ENCODE results near the gene CHST1.

- TF ChIP-seq CTCF (conservative IDR thresholded peaks at IDR 0.05; ENCODE audit: low read depth in 2 of 2) (no peak), REST (IDR thresholded peaks at IDR 0.05; ENCODE audit: unreplicated experiment) (no peak), POLR2AphosphoS5 (IDR thresholded peaks at IDR 0.05; ENCODE audit: low read depth) (no peak), EZH2phosphoT487 (IDR thresholded peaks at IDR 0.05; ENCODE audit: unreplicated experiment) (no peak)
These were observed 51.1 kb downstream of the CHST1 start for GRCh38 chr11:45614196-45614828.

Data from GM23338 (cell line).